Parathyroid adenoma (tissue), 2 donors: ENCODE data around the gene FGFR1OP2.

Source experiments
- H2AFZ ChIP-seq: fragments of 300-600 bp; sonication (generic); one replicate; pipeline ENCODE4 v1.7.0; 2017; ENCODE audit warnings: antibody characterized with exemption, mild to moderate bottlenecking
- H3K27ac ChIP-seq: fragments of 300-600 bp; sonication (generic); one replicate; pipeline ENCODE4 v1.7.0; 2017
- H3K27me3 ChIP-seq: fragments of 300-600 bp; sonication (generic); one replicate; pipeline ENCODE4 v1.7.0; 2017; ENCODE audit warnings: low read length; ENCODE audit not compliant: control insufficient read depth, insufficient read depth
- H3K36me3 ChIP-seq: fragments of 300-600 bp; sonication (generic); one replicate; pipeline ENCODE4 v1.7.0; 2017; ENCODE audit warnings: low read length; ENCODE audit not compliant: control insufficient read depth, insufficient read depth
- H3K4me1 ChIP-seq: fragments of 300-600 bp; sonication (generic); one replicate; pipeline ENCODE4 v1.7.0; 2017; ENCODE audit warnings: control low read depth
- H3K4me2 ChIP-seq: fragments of 300-600 bp; sonication (generic); one replicate; pipeline ENCODE4 v1.7.0; 2017; ENCODE audit warnings: low read length
- H3K4me3 ChIP-seq: fragments of 300-600 bp; sonication (generic); one replicate; pipeline ENCODE4 v1.7.0; 2017; ENCODE audit warnings: low read depth, low read length
- H3K79me2 ChIP-seq: fragments of 300-600 bp; sonication (generic); one replicate; pipeline ENCODE4 v1.7.0; 2017; ENCODE audit warnings: control low read depth
- H3K9ac ChIP-seq: fragments of 300-600 bp; sonication (generic); one replicate; pipeline ENCODE4 v1.7.0; 2017; ENCODE audit warnings: mild to moderate bottlenecking
- H3K9me3 ChIP-seq: fragments of 300-600 bp; sonication (generic); one replicate; pipeline ENCODE4 v1.7.0; 2017; ENCODE audit warnings: low read length; ENCODE audit not compliant: control insufficient read depth
- CTCF ChIP-seq: fragments of 300-600 bp; sonication (generic); IDR thresholded peaks from one replicate; pipeline ENCODE4 v1.7.0; 2017; ENCODE audit warnings: antibody characterized with exemption, mild to moderate bottlenecking
- donor health status: primary hyperparathyroidism.

Gene FGFR1OP2

GRCh38 chr12:26976687-26977086 lies 38.4 kb downstream of the FGFR1OP2 start:
- no peak overlapping the region for H2AFZ ChIP-seq
- no peaks in the 10 kb centered on the region for H3K9me3 ChIP-seq
- no peak for TF ChIP-seq CTCF
- H3K9ac ChIP-seq, result no peak overlapping the region
- H3K36me3 ChIP-seq, result no peaks in the 10 kb centered on the region
- no peaks in the 10 kb centered on the region for H3K27me3 ChIP-seq
- no peaks in the 10 kb centered on the region for H3K79me2 ChIP-seq
- H3K4me3 ChIP-seq, result no peak overlapping the region
- H3K4me1 ChIP-seq, result no peaks in the 10 kb centered on the region
- no peak overlapping the region for H3K27ac ChIP-seq
- H3K4me2 ChIP-seq, result no peak overlapping the region

- H3K4me2 ChIP-seq, result no peak overlapping the region
- no peak overlapping the region for H3K27ac ChIP-seq
- TF ChIP-seq CTCF, result no peak
- H3K36me3 ChIP-seq, result no peaks in the 10 kb centered on the region
- no peaks in the 10 kb centered on the region for H3K79me2 ChIP-seq
- H3K9ac ChIP-seq, result no peak overlapping the region
- H3K9me3 ChIP-seq, result no peaks in the 10 kb centered on the region
- H3K4me3 ChIP-seq, result no peak overlapping the region
- H3K4me1 ChIP-seq, result no peaks in the 10 kb centered on the region
- no peaks in the 10 kb centered on the region for H3K27me3 ChIP-seq
- no peak overlapping the region for H2AFZ ChIP-seq
These were observed 40.5 kb downstream of the FGFR1OP2 start for GRCh38 chr12:26978801-26979200.

GRCh38 chr12:26979733-26980132 lies 41.5 kb downstream of the FGFR1OP2 start:
- Histone ChIP-seq H3K9ac (no peak overlapping the region), H3K27me3 (no peaks in the 10 kb centered on the region), H3K4me2 (no peak overlapping the region), H3K4me1 (no peaks in the 10 kb centered on the region), H3K27ac (no peak overlapping the region), H3K36me3 (no peaks in the 10 kb centered on the region), H3K4me3 (no peak overlapping the region), H3K9me3 (no peaks in the 10 kb centered on the region), H3K79me2 (no peaks in the 10 kb centered on the region), H2AFZ (no peak overlapping the region)
- no peak for TF ChIP-seq CTCF

- Histone ChIP-seq H3K4me3 (no peak overlapping the region), H3K36me3 (no peaks in the 10 kb centered on the region), H3K4me1 (no peaks in the 10 kb centered on the region), H3K9ac (no peak overlapping the region), H3K4me2 (no peak overlapping the region), H2AFZ (no peak overlapping the region), H3K27ac (no peak overlapping the region), H3K9me3 (no peaks in the 10 kb centered on the region), H3K27me3 (no peaks in the 10 kb centered on the region), H3K79me2 (peaks cover 5% of the 10 kb centered on the region)
- no peak for TF ChIP-seq CTCF
These were observed 44.6 kb downstream of the FGFR1OP2 start for GRCh38 chr12:26982866-26983265.

GRCh38 chr12:26987634-26988424 lies 49.6 kb downstream of the FGFR1OP2 start:
- Histone ChIP-seq H3K9me3 (no peaks in the 10 kb centered on the region), H3K36me3 (no peaks in the 10 kb centered on the region), H3K27ac (no peak overlapping the region), H2AFZ (no peak overlapping the region), H3K4me2 (no peak overlapping the region), H3K4me1 (no peaks in the 10 kb centered on the region), H3K4me3 (no peak overlapping the region), H3K9ac (no peak overlapping the region), H3K79me2 (peaks cover 5% of the 10 kb centered on the region), H3K27me3 (no peaks in the 10 kb centered on the region)
- no peak for TF ChIP-seq CTCF
